Brain pericyte (primary cell): ENCODE measurements around the gene CIT.

Experiments
- DNase-seq: peaks from one replicate; pipeline ENCODE4 v3.0.0-alpha.2; 2012; ENCODE audit warnings: low read depth, low spot score

CIT gene

DNA sequence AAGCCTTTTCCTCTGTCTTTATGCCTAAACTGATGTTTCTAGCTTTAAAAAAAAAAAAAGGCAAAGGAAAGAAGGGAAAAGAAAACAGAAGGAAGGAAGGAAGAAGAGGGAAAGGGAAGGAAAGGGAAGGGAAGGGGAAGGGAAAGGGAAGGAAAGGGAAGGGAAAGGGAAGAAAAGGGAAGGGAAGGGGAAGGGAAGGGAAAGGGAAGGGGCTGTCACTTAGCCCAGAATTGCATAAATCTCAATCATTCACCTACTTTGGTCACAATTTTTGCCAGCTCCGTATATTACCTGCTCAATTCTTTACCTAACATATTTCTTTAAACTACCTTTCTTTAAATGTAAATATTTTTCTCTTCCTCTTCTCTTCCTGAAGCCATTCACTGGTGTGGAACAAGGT is 26.8 kb downstream of the CIT start:
- no peak for DNase-seq

DNA sequence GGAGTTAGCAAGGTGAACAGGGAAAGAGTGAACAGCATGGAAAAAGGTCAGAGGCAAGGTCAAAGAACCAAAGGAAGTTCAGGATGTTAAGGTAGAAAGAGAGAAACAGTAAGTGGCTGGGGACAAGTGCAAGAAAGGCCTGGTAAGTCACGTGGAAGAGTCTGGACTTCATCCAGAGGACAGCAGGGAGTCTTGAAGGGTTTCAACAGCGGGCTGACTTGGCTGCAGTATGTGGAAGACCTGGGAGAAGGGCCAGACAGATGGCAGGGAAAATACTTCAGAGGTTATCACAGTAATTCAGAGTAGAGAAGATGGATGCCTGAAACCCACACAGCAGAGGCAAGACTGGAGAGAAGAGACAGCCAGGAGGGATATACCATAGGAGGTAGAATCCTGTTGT is 34.0 kb downstream of the CIT start:
- peak; percentile 32 for DNase-seq

DNA sequence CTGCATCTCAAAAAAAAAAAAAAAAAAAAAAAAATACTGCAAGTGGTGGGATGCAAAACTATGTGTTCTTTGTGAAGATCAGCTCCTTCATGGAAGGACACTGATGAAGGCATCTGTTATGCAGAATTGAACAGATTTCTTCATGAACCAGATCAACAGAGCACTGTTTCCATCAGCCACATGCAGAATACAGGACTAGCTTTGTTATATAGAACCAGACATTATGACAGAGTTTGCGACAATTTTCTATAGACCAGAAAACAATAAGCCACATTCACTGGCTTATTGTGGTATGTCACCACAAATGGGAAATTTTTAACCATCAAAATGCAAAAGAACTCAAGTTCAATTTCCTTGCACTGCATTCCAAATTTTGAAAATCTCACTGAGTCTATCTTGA is 34.7 kb downstream of the CIT start:
- no peak for DNase-seq

DNA sequence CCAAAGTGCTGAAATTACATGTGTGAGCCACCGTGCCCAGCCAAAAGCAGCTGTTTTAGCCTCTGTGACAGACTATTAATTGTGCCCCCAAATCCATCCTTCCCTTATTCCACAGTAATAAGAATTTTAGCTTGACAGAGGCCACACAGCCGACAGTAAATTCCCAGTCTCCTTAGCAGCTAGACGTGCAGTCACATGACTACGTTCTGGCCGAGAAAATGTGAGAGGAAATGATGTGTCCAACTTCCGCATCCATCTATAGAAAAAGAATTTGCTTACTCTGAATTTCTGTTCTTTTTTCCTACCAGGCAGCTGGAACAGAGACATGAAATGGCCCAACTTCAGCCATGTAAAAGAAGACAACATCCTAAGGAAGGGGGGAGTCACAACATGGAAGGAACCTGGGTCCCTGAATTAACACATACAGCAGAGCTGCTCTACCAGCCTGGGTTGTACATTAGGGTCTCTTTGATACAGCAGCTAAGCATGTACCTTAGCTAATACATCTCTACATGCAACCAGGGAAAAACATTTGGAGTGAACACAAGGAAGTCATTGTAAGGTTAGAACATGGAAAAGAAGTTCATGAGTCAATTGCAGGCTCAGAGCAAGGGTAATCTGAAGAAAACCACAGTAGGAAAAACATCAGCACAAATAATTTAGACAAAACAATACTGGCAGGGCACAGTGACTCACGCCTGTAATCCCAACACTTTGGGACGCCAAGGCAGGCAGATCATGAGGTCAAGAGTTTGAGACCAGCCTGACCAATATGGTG is 35.5 kb downstream of the CIT start:
- no peak for DNase-seq

DNA sequence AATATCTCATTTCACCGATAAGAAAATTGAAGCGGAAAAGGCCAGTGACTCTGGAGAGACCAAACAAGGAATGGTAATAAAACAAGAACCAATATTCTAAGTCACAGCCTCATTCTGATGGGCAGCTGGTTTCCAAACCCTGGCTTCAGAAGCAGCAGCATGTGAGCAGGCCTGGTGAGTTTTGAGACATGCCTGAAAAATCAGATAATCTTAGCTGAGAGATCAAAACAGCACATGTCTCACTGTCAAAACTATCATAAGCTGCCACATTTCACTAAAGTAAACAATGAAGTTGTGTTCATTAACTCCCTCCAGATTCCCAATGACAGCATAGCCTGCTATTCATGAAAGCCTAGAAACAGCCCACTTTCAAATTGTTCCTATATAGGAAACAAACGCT is 36.5 kb downstream of the CIT start:
- no peak for DNase-seq

DNA sequence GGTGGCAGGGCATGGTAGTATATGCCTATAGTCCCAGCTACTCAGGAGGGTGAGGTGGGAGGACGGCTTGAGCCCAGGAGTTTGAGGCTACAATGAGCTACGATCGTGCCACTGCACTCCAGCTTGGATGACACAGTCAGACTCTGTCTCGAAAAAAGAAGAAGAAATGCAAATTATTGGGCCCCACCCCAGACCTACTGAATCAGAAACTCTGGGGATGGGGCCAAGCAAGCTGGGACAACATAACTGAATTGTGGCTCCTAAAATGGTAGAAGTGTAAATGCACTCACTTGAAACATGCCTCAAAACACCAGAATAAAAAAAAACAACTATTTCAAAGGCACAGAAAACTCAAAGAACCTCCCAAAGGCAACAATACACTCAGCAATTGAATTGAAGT is 37.0 kb downstream of the CIT start:
- no peak for DNase-seq

DNA sequence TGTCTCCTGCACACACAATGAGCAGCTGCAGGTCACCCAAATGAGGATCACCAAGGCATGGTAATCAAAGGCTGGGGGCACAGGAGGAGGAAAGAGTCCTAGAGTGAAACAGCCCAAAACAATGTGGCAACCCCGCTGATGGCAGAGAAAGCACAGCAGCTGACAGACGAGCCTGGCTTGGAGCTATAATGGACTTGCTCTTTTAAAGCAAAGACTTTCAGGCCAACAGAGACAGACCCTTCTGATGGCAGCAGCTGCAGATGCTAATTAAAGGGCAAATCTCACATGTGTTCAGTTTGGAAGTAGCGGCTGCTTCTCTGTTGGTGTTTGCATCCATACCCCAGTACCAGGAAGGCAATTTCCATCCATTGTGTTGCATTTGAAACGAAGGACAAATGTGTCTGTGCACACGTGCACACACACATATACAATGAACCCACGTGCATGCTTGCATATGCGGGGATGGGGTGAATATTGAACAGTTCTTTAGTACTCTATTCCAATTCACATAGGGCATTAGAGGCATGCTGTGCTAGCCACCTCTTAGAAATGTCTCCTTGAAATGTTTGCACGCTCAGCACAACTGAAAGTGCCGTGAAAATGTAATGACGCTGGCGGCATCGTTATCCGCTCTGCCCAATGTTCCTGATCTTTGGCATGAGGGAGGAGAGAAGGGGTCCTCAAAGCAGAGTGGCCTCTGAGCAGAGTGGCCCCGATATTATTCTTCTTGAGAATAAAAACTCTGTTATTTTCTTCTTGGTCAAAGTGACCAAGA is 38.1 kb downstream of the CIT start:
- no peak for DNase-seq

DNA sequence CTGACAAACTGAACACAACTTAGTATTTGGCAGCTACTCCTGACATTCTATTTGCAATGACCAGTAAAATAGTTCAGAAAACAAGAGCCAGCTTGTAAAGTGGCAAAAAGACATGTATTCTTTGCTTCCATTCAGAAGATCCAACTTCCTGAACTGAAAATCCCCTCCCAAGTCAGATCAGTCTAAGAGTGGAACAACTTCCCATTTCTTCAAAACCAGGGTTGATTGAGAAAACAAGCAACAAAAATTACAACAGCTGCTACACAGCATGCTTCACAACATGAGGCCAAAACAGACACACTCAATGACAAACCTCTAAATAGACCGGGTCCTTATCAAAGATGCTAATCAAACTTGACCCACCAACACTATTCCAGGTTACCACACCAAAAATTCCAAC is 40.3 kb downstream of the CIT start:
- DNase-seq, result no peak

DNA sequence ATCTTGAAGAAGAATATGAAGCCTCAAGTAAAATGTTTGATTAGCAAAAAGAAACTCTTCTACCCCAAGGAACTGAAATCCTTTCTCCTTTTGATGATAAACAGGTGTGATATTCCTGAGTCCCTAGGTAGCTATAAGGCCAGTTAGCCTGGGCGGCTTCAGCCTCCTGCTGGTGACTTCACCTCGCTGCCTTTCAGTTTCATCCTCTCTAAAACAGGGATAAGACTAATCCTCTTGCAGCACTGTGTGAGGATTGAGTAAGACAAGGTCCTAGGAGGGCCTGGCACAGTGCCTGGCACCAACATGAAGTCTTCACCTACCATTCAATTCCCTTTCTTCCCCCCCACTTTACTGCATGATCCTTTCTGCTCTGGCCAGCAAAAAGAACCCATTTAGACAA is 42.1 kb downstream of the CIT start:
- no peak for DNase-seq

DNA sequence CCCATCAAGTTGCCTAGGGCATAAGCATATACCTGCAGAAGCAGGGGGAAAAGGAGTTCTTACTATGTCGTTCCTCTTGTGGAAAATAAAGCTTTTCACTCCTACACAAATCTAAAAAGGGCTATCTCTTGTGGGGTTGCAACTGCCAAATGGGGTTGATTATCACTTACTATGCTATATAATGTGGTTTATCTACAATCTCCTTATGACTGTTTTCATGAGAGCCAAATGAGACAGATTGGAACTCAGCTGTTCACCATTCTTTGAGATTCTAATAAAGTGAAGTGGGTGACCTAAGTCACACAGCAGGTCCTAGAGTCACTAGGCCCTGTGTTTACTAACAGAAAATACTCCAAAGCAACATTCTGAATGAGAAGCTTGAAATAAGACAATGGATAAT is 47.7 kb downstream of the CIT start:
- DNase-seq, result no peak

DNA sequence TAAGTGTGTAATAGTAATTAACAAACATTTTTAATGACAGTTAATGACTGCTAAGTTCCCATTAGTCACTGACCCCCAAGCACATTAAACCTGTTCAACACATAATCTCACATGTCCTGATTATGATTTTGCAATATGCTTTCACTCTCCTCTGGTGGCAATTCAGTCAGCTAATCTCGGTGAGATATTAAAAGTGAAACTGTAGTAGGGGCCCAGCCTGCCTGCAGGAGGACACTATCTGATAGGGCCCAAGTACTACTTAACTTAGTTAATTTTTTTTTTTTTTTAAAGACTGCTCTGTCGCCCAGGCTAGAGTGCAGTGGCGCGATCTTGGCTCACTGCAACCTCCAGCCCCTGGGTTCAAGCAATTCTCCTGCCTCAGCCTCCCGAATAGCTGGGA is 48.8 kb downstream of the CIT start:
- DNase-seq, result no peak

DNA sequence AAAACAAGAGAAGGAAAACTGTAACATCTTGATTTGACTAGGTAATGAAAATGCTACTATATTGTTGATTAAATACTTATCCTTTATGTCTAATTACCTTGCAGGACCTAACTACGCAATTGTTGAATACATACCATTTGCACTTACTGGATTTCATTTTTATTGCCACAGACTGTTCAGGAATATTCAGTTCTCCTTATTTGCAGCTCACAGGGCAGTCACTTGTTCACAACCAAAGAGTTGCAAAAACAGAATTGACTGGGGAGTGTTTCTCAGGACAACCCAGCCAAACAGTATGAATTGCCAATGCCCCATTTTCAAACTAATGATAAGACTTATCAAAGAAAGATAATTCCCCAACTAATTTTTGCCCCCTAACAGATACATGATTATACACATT is 49.4 kb downstream of the CIT start:
- DNase-seq, result no peak

DNA sequence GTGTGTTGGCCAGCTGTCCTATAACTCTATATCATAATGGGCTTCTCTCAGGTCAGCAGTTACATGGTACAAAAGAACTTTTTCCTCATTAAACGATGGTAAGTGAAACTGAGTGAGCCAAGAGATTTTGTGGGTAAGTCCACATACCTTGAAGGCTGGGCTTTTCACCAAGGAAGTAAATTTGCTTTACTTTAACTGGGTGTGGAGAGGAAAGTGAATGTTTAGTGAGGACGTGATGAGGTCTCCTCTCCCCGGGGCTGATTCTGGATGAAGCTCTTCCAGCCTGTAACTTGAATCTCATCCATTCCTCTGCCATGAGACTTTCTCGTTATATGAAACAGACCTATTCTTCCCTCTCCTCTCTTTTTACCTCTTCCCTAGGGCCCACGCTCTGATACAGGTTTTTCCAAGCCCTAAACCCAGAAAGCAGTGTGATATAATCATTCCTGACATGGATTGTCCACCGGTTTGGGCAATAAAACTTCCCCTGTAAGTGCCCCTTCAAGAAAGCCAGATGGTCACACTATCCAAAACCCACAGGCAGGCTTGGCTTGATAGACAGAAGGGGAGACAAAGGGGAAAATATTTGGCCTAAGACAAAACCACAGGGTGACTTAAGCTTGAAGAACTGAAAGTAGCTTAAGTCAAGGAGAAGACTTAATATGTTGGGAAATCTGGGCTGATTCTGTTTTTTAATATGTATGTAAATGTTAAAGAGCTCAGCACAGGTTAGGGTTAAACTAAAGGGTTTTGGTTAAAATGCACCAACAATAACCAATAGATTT is 50.3 kb downstream of the CIT start:
- no peak for DNase-seq

DNA sequence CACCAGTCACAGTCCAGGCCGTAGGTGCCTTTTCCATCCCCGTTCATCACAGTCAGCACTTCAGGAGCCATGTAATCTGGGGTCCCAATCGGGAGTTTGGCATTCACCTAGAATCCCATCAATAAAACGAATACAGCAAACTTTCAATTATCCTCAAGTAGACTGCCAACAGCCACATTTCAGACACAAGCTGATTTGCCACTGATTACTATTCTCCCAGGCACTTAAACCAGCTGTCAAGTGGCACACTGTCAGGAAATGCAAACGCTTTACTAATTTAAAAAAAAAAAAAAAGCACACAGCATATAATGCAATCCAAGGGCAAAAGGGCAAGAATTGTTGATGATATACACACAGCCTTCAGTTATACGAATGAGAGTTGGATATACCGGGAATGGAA is 51.9 kb downstream of the CIT start:
- DNase-seq, result no peak

DNA sequence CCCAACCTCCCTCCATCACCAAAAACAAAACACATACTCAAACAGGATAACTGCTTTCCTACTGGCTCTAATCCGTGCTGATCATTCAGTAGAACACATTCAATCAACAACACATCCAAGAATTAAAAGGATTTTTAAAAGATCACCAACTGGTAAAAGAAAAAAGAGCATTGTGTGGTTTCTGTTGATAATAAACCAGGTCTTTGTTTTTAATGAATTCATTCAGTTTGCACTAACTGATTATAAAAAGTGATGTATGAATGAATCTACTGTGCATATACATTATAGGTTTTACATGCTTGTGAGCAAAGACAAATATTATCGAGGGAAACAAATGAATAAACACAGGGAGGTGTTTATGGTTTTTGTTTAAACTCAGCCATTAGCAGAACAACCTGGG is 55.1 kb downstream of the CIT start:
- no peak for DNase-seq

DNA sequence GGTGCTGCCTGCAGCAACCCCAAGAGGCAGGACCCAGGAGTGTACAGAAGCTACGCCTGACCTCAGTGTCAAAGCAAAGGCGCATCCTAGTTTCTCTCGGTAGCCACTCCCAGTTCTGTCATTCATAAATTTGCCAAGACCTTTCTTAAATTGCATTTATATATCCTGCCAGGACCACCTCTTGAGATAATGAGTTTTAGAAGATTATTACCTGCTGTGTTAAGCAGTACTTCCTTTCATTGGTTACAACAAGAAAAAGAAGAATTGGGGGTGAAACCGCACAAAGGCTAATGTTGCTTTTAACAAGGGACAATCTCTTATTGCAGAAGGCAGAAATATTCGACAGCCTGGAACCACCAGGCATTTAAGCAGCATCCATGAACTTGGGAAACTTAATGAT is 57.8 kb downstream of the CIT start:
- no peak for DNase-seq

DNA sequence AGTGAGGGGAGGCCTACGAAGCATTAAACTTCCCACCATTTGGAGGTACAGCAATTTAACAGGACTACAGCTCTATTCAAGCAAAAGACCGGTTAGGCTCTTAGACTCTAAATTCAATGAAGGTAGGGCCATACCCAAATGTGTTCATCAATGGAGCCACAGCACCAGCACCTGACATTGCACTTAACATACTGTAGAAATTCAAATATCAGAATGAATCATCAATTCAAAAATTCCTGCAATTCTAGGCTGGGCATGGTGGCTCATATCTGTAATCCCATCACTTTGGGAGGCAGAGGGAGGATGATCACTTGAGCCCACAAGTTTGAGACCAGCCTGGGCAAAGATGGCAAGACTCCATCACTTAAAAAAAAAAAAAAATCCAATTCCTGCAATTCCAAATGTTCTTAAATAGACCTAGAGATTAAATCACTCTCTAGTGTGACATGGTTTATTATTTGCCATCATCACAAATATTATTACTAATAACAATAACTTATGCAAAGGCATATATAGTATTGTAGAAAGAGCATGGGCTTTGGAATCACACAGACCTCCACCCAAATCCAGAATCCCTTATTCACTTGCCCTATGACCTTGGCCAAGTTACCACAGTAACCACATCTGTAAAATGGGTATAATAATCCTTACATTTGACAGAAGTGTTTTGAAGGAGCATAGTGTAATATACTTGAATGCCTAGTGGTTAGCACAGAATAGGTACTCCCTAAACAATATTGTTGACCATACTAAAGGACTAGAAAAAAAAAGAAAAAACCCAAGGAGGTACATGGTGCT is 59.4 kb downstream of the CIT start:
- no peak for DNase-seq

DNA sequence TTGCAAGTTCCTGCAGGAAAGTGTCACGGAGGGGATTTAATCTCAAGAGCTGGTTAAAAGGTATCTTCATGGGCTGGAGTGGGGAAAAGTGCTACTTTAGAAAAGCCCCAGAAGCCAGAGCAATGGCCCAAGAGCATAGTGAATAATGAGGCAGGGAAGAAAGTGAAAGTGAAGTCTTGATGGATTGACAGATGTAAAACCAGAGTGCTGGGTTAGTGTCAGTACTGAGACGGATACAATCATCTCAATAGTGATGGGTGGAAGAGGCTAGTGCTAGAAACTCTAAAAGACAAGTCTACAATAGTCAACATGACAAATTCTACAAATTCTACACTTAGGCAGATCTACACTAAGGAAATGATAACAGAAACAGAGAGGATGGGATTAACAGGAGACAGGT is 68.1 kb downstream of the CIT start:
- no peak for DNase-seq

DNA sequence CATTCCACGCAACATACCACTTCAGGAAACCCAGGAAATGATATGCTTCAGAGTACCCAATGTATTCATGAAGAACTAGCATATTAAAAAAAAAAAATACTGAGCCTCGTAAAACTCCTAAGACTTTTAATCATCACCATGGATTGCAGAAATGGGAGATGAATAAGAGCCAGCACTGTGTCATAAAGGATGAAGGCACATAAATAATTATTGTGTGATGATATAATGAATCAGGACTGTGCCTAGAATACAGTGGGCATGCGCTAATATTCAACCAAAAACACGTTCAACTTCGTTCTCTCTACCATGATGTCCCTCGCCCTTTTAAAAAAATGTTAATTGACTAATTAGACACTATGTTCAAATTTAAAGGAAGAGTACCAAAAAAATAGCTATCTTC is 68.7 kb downstream of the CIT start:
- no peak for DNase-seq

DNA sequence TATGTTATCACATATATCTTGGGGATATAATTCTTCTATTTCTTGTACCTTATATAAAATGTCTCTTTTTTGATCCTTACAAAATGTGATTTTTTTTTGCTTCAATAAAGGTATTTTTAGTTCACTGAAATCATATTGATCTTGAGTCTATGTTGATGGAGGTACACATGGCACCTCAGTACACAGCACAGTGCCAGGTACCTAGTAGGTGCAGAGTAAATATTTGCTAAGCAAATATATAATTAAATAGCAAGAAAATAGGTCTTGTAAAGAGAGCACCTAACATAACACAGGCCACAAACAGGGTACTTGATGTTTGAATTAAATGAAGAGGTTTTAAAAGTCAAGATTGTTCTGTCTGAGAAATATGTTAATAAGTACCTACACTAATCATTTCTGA is 69.7 kb downstream of the CIT start:
- DNase-seq, result no peak

DNA sequence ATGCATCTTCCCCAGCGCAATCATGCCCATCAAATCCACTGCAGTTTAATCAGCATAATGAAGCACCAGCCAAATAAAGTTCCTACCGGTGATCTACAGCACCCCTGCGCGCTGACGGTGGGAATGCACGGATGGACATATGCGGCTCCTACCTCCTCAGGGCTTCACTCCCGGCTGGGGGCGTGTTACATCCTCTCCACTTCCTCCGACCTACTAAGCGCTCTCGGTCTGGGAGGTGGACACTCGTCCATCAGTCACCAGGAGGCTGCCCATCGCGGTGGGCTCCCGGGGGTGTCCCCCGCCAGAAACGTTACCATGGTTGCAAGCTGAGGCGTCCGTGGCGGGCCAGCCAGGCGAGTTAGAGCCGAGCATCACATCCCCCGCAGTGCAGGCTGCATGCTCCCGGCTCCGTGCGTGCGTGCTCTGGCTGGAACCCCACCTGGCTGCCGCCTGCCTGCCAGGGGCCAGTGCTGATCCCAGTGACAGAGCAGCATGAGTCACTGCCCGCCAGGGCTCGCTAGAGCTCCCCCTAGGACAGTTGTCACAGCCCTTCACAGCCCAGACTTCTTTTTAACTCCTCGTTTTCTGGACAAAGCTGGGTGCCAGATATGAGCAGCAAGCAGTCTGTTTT is 73.0 kb downstream of the CIT start:
- no peak for DNase-seq
